DMS153 treated with DMSO at 0.1 percent for 48 hours (cell line): ENCODE measurements around the gene APBA2.

Source experiments
- DNase-seq: peaks from one replicate; lab custom pipeline; 2025; ENCODE audit not compliant: unreplicated experiment; lab: John Stamatoyannopoulos, UW

The APBA2 gene

DNA sequence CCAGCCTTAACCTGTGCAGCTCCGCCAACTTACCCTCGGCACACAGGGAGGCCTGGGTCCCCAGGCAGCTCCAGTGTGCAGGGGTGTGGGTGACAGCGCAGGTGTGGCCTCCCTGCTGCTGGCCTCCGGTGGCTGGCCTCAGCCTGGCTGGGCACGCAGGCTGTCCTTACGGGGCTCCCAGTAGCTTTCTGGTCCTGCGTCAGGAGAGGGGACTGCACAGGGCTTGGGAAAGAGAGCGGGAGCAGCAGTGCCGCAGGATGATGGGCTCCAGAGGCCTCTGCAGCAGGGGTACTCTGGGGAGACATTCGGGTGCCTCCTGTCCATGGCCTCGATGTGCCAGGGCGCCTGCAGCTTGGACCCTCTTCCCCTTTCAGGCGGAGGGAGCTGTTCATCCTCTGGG, 9.4 kb downstream of the APBA2 start:
- no peak for DNase-seq

DNA sequence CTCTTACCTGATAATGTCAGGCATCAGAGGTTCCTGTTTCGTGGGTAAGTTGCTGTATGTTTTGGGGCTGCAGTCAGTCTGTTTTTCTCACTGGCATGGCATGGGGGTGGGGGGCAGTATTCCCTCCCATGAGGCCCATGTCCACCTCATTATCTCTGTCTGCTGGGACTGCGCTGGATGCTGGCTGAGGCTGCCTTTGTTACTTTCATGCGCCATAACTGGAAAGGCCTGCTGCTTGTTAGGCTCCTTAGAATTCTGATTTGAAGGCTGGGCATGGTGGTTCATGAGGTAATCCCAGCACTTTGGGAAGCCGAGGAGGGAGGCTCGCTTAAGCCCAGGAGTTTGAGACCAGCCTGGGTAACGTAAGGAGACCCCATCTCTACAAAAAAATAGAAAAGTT, 9.8 kb downstream of the APBA2 start:
- DNase-seq = no peak

DNA sequence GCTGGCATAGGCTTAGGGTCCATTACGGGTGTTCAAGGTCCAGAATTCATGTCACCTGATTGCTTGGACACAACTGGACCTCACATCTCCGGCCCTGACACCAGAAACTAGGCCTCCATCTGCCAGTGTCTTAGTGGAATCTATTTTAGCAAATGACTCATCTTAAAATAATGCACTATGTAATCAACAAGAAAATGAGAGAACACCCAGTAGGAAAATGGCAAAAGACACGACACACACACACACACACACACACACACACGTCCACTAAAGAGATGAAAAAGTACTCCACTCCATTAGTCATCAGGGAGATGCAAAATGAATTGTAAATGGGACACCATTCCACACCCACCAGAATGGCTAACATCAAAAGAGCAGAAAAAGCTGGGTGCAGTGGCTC, 11.2 kb downstream of the APBA2 start:
- no peak for DNase-seq

DNA sequence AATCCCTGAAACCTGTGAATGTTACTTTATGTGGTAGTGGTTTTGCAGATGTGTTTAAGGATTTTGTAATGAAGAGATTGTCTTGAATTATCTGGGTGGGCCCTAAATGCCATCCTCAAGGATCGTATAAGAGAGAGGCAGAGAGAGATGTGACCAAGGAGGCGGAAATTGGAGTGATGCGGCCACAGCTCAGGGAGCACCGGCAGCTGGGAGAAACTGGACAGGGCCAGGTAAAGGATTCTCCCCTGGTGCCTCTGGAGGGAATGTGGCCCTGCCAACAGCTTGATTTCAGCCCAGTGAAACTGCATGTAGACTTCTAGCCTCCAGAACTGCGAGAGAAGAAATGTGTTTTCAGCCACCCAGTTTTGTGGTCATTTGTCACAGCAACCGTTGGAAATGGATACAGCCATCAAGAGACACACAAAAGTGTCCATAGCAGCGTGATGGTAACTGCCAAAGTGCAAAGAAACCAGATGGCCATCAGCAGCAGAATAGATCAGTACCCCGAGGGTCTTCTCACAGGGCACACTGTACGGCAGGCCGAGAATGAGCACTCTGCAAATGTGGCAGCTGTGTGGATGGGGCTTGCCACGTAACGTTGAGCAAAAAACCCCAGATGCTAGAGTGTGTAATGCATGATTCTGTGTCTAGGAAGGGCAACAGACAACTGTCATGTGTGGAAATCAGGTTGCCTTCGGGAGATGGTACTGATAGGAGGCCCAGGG, 12.2 kb downstream of the APBA2 start:
- no peak for DNase-seq

DNA sequence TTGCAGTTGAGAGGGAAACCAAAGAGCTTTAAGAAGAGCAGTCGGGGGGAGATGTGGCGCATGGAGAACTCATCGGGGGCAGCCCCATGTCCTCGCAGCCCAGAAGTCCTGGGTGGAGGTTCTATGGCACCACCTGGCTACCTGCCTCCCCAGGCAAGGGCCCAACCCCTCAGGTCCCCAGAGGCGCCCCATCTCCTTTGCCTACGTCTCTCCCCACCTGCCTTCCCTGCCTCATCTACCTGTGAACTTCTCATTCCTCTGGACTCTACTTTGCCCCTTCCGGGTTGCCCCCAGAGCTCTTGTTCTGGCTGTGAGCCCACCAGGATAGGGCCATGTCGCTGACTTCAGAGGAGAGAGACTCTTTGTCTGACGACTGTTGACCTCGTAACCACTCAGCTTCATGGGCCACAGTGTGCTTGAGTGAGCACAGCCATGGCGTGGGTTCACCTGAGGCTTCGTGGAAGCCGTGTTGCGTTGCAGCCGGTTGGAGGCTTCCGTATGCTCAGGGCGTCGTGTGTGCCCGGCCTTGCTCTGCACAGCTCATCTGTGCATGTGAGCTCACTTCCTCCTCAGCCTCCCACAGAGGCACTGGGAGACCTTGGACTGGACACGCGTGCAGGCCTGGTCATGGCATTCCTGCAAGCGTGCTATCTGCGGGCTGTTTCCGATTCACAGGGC, 13.4 kb downstream of the APBA2 start:
- no peak for DNase-seq

DNA sequence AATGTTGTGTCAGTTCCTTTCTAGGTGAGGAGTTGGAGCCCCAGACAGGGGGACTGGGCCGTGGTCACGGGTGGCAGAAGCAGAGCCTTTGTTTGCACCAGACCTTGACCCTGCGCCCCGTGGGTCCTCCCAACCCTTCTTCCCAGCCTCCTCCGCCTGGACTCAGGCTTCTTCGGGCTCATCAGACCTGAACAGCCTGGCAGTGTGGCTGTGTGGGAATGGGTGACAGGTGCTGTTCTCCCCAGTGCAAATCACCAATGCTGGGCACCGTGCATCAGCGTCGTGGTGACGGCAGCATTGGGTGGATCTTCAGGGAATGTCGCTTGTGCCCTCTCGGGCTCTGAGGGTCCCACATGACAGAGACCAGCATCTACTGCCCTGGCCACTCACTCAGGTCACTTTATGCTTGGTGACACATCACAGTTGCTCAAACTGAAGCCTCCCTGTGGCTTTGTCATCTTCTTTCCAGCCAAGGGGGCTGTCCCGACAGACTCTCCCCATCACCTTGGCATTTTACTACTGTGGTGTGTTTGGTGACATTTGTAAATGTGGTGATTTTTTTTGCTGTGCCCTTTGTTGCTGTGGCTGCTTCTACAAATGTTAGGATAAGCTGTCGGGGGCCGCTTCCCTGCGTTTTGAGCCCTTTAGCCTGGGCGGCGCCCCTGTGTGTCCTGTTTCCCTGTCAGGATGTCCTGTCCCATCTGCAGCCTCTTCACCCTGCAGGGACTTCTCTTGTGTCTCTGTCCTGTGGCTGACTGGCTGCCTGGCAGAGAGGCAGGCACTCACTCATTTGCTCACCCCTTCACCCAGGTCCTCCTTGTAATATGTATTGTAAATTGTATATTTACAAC, 14.5 kb downstream of the APBA2 start:
- no peak for DNase-seq

DNA sequence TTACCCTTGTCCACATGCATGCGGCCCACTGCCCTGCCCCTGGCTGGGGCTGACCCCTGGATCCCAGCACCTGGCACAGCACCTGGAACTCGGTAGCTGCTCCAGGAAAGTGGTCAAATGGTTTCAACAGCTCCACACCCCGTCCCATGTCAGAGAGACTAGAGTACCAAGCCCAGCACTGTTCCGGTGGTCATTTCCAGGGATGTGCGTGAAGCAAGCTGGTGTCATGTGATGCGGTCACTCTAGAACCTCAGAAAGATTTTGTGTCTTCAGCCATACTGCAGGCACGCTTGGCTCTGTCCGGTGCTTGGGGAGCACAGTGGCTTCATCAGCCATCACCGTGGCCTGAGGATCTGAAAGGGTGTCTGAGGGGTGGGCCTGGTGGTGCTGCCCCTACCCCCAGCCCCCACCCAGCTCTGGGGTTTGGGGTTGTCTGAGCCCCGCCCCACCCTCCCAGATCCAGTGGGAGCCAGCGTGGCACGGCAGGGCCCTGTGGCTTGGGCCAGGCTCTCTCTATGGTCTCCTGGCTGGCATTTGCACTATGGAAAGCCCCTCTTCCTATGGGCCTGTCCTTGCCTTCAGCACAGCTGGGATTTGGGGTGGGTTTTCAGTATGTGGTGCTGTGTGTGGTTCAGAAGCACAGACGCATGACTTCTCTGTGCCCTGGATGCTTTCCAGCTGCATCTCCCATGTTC, 15.3 kb downstream of the APBA2 start:
- DNase-seq = no peak

DNA sequence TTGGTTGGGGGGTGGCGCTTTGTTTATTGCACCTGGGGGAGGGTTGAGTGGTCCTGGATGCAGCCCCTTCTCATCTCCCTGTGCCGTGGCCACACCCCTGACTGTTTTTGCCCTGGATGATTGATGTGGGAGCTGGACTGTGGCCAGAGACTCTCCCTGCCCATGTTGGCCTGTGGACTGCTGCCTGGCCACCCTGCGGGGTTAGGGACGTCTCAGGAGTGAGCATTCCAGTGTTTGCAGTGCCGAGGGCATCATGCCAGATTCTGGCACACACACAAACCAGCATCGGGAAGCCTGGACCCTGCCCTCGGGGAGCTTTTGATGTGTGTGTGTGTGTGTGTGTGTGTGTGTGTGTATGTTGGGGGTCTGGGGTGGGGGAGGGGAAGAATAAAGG, 15.8 kb downstream of the APBA2 start:
- no peak for DNase-seq

DNA sequence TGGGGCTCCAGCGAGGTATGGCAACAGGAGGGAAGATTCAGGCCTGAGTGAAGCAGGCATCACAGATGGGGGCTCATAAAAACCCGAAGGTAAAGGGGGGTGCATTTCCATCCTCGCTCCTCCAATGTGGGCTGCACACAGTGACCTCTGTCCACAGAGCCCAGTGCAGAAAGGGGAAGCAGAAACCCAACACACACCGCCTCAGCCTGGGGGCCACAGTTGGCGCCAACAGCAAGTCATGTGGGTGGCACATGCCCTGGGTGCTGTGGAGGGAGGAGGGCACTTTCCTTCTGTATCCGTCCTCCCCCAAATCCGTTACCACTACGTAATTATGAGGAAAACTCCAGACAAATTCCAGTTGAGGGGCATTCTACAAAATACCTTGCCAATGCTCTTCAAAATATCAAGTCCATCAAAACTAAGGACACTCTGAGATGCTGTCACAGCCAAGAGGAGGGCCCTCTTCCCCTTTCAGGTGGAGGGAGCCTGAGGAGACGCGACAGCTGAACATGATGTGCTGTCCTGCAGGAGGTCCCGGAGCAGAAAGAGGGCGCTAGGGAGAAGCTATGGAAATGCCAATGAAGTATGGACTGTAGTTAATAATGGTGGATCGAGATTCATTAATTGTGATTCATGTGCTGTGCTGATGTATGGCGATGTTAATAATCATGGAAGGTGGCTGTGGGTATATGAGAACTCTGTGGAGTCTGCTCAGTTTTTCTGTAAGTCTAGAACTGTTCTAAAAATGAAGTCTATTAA, 16.4 kb downstream of the APBA2 start:
- no peak for DNase-seq

DNA sequence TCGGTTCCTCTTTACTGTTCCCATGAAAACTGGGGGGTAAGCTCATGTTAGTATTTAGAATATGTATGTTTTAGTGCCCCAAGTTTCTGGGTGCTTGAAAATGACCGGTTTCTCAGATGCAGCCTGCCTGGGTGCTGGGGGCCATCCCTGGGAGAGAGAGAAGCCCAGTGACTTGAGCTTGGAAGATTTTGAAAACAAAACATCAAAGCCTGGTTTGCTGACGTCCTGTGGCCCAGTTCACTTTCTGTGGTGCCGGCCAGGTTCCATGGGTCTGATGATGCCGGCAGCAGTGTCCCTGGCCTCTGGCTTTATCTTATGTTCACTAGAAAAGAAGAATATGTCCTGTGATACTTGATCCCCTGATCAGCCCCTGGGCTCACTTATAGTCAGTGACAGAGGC, 17.1 kb downstream of the APBA2 start:
- DNase-seq = no peak

DNA sequence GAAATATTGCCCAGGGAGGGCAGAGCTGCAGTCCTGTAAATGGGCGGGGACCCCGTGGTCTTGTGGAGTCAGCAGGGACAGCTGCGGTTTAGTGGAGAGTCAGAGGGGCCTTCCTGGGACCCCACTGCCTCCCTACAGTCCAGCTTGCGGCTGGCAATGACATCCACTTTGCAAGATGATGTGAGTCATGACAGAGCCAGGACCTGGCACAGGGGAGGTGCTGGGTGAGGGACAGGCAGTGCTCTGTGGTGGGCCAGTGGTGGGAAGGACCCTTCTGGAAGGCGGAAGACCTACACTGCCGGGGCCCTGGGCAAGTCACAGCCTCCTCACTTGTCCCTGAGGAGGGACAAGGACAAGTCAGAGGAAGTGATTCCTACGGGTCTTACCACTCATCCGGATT, 17.8 kb downstream of the APBA2 start:
- DNase-seq = no peak

DNA sequence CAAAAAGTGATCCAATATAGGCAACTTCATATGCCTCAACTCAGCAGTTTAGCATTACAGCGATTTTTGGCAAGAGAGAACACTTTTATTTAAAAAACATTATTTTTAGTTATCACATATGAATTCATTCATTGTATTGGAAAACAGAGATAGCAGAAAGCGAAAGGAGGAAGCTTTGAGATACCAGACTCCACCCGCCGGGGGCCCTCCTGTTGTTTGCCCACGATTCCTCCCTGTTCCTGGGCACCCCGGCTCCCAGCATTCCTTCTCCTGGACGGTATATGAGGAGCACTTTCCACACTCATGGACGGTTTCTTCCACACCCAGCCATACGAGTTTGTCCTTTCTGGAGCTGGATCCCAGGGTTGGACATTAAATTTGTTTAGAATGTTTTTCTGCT, 18.2 kb downstream of the APBA2 start:
- DNase-seq = no peak

DNA sequence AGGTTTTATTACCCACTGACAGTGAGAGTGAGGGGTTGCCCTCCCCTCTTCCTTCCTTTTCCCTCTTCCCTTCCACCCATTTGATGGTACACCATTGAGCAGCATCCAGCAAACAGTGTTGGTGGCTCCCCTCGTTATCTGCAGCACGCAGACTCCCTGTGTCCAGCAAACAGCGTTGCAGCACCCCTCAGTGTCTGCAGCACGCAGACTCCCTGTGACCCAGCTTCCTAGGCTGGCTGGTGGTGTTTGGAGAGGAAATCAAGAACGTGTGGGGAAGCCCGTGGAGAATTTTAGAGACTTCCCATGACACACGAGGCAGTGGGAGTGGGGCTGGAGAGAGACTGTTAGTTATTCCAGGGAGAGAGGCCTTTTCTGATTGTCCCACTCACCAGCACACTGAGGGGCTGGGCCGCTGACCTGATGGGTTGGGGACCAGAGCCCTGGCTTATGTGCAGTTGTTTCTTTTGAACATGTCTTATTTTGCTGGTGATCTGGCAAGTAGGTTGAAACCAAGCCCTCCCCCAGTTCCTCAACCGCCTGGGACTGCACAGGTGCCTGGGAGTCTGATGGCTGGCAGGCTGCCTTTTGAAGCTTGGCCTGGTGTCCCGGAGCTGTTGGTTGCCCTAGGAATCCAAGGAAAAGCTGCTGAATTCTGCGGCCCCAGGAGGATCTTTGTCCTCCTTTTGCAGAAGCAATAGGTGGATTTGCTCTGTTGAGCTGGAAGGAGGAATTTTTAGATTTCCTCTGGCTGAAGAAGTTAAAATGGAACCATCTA, 19.0 kb downstream of the APBA2 start:
- DNase-seq = no peak

DNA sequence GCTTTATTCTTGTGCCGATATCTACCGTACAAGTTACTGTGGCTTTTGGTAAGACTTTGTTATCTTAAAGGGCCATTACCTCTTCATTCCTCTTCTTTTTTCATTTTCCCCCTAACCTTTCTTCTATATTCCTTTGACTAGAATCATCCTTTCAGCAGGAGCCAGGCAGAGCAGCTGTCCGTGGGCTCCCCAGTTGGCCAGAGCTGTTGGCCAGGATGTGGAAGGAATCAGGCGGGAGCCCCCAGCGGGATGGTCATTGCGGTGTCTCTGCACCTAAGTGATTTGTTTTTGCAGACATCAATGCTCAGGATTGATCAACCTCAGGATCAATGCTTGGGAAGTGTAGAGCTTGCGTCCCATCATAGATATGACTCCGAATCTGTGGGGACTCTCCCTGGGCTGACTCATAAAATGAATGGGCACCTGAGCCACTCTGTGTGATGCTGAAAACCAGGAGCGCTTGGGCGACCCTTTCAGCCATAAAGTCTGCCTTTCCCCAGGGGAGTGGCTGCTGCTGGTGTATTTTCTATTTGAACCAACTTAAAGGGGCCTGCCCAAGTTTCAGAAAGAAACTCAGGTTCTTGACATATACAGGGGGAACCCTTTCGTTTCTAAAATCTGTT, 21.7 kb downstream of the APBA2 start:
- DNase-seq = no peak

DNA sequence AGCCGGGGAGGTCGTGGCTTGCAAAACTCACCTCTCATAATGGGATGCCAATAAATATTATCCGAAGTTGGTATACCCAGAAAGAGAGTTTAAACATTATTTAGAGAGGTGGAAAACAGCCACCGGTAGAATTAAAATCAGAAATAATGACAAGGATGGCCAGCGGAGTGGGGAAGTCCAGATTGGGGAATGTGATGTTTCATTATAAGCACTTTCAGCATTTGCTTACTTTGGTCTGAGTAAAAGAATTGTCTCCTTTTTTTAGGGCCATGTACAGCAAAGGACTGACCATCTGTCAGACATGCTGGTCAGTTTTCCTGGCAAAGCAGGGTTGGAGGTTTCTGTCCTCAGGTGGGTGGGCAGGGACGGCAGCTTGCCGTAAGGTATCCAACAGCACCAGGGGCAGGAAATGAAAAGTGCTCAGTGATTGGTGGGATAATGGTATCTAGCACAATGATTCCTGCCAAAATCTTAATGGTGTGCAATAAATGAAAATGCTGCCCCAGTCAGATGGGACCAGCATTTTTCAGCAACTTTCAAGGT, 24.3 kb downstream of the APBA2 start:
- no peak for DNase-seq

DNA sequence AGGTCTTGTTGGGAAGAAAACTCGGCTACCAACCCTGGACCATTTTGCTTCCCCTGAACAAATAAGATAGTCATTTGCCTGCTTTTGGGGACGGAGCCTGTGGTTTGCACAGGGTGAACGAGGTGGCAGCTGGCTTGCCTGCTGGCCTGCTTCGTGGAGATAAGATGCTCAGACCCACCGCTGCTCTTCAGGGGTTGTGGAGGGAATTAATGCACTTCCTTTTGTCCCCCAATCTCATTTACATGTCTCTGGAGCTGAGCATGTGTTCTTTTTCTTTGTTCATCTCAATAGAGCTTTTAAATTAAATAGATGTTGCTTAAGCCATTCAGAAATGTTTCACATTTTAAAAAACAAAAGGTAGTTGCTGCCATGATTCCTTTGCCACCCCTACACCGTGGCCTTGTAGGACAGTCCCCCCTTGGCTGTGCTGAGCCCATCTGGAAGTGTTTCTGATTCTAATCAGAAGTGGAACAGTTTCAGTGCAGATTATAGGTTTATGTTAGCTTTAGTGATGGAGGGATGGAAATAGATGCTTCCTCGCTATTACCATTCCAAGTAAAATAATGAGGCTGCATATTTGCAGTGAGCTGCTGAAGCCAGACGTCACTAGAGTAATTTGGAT, 25.6 kb downstream of the APBA2 start:
- DNase-seq = no peak

DNA sequence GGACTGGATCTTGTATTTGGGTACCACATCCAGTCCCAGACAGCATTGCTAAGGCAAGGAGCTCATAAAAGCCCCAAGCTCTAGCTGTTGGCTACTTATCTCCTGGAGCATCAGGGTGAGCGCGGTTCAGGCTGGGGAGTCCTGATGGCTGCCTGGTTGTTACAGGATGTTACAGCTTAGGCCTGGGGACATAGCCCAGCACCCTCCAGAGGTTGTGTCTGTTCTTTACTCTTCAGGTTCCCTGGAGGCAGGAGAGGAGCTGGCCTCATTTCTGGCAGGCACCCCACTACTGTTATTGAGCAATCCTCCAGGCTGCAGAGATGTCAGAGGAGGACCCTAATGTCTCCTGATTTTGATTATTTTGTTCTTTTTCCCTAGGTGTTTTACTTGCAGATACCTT, 26.6 kb downstream of the APBA2 start:
- DNase-seq = no peak

DNA sequence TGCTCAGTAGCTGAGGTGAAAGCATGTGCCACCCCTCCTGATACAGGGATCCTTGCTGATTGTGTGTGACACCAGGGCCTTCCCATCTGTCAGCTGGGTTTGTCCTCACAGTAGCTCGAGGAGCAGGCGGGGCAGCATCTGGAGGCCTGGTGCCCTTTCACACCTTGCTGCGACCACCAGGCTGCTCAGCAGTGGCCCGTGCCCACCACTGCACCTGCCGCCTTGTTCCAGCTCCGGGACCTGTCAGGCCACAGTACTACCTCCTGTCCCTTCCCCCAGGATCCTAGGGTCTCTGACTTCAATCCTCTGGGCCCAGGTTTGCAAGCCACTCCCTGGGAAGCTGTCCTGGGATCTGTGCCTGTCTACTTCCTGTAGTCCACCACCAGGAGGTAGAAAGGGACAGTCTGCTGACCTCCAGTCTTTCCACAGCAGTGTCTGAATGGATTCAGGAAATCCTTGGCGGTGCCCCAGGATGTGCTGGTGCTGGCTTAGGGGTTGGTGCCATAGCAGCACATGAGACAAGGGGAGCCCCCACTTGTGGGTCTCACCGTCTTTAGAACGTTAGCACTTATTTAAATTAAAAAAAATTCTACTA, 27.5 kb downstream of the APBA2 start:
- DNase-seq = no peak
